Natural killer cell treated with Interleukin-12 subunit alpha and Interleukin-12 subunit beta and Interleukin-15 and Interleukin-18, amount 100 ng/mL, for 72 hours (primary cell): ENCODE data around the gene SLC37A2. TPM values are rescaled to one million over a fixed set of nuclear protein-coding genes. Genes with fewer than 3 reads are reported as not detected.
A peak's percentile ranks its signal among the peaks of the same experiment; 100 is the strongest.
"Not testable (repeated sequence)": the region's sequence is repeated elsewhere in the genome, so short reads cannot be mapped to it uniquely, and the experiment has no call there.

Experiments used
- ATAC-seq, 2 donors: fragments of 150-1000 bp; cut with Tn5 transposase in 1 of 2; sonication (Bioruptor Pico), chemical (Tn5 transposase) in 1 of 2; 2 replicates each; pipeline ENCODE4 v1.10.0; 2021
- DNase-seq: peaks from one replicate; pipeline ENCODE4 v3.0.0; 2022; ENCODE audit warnings: low spot score
- H3K27ac Mint-ChIP-seq, 2 donors: 1 replicate in 1 of 2; 2 replicates in 1 of 2; pipeline ENCODE4 v1.8.0; 2022; ENCODE audit warnings: mixed read lengths in 2 of 2, mild to moderate bottlenecking in 1 of 2, moderate library complexity in 1 of 2
- H3K27me3 Mint-ChIP-seq, 2 donors: 1 replicate in 1 of 2; 2 replicates in 1 of 2; pipeline ENCODE4 v1.8.0; 2022; ENCODE audit warnings: mixed read lengths in 2 of 2
- H3K36me3 Mint-ChIP-seq: one replicate; pipeline ENCODE4 v1.8.0; 2022; ENCODE audit warnings: mixed read lengths
- H3K4me1 Mint-ChIP-seq, 2 donors: 1 replicate in 1 of 2; 2 replicates in 1 of 2; pipeline ENCODE4 v1.8.0; 2022; ENCODE audit warnings: low read depth in 2 of 2, mixed read lengths in 2 of 2, mild to moderate bottlenecking in 1 of 2
- H3K4me3 Mint-ChIP-seq: one replicate; pipeline ENCODE4 v1.8.0; 2022; ENCODE audit warnings: mixed read lengths
- H3K9me3 Mint-ChIP-seq: 2 replicates; pipeline ENCODE4 v1.8.0; 2022; ENCODE audit warnings: mixed read lengths
- total RNA-seq, 2 donors: library from RNA; stranded (reverse); gene quantifications; one replicate each; pipeline ENCODE4 v1.2.3, GENCODE V29; 2022

SLC37A2 gene
- total RNA-seq, 2 donors from 2014 or later: 0.36 to 1.0 TPM

GRCh38 chr11:125082611-125083311 lies 19.7 kb downstream of the SLC37A2 start:
- DNase-seq (no peak), ATAC-seq (no peak)
- H3K4me3 Mint-ChIP-seq: no peak overlapping the region
- H3K4me1 Mint-ChIP-seq: no peaks in the 10 kb centered on the region
- H3K9me3 Mint-ChIP-seq: no peaks in the 10 kb centered on the region
- no peaks in the 10 kb centered on the region for H3K36me3 Mint-ChIP-seq
- no peak overlapping the region for H3K27ac Mint-ChIP-seq
- H3K27me3 Mint-ChIP-seq: no peaks in the 10 kb centered on the region

- no peaks in the 10 kb centered on the region for H3K9me3 Mint-ChIP-seq
- H3K27me3 Mint-ChIP-seq: no peaks in the 10 kb centered on the region
- no peaks in the 10 kb centered on the region for H3K4me1 Mint-ChIP-seq
- ATAC-seq (no peak), DNase-seq (no peak)
- H3K4me3 Mint-ChIP-seq: no peak overlapping the region
- H3K27ac Mint-ChIP-seq: no peak overlapping the region
- no peaks in the 10 kb centered on the region for H3K36me3 Mint-ChIP-seq
These were observed 20.4 kb downstream of the SLC37A2 start for GRCh38 chr11:125083312-125084056.

DNA sequence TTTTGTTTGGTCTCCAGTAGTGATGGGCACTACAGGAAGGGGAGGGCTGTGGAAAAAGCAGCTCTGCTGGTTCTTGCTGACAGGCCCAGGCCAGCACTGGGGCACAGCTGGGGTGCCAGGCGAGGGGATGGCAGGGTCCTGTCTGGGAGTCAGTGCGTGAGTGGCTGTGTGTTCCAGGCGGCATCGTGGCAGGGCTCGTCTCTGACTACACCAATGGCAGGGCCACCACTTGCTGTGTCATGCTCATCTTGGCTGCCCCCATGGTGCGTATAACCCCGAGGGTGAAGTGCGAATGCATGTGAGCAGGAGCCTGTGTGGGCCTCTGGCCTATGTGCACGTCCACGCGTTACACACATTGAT lies 20.9 kb downstream of the SLC37A2 start:
- ATAC-seq (no peak), DNase-seq (no peak)
- Mint-ChIP-seq H3K36me3 (no peaks in the 10 kb centered on the region), H3K9me3 (no peaks in the 10 kb centered on the region), H3K4me1 (no peaks in the 10 kb centered on the region), H3K4me3 (no peak overlapping the region), H3K27ac (no peak overlapping the region), H3K27me3 (no peaks in the 10 kb centered on the region)

DNA sequence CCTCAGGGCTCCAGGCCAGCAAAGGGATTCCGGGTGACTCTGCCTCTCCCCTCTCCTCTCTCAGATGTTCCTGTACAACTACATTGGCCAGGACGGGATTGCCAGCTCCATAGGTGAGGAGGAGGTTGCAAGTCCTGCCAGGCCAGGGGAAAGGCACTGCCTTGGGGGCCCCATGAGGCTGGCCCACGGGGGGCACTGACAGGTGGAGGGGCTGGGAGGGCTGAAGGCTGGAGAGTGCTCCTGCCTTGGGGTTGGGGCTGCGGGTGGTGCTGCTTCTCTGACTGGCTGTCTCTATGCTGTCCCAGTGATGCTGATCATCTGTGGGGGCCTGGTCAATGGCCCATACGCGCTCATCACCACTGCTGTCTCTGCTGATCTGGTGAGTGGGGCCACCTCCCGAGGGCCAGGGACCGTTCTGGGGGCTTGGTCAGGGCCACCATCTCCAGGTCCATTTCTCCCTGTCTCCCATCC lies 21.7 kb downstream of the SLC37A2 start:
- DNase-seq: no peak

GRCh38 chr11:125085301-125086081 lies 22.4 kb downstream of the SLC37A2 start:
- no peaks in the 10 kb centered on the region for H3K9me3 Mint-ChIP-seq
- H3K4me1 Mint-ChIP-seq: no peaks in the 10 kb centered on the region
- ATAC-seq (peak in 1 of 2 donors; percentile 17), DNase-seq (no peak)
- no peak overlapping the region for H3K27ac Mint-ChIP-seq
- H3K4me3 Mint-ChIP-seq: no peak overlapping the region
- H3K36me3 Mint-ChIP-seq: no peaks in the 10 kb centered on the region
- H3K27me3 Mint-ChIP-seq: no peaks in the 10 kb centered on the region

More for the DNA sequence above, 21.7 kb downstream of the SLC37A2 start:
- H3K27ac Mint-ChIP-seq: no peak overlapping the region
- no peaks in the 10 kb centered on the region for H3K4me1 Mint-ChIP-seq
- no peak overlapping the region for H3K4me3 Mint-ChIP-seq
- H3K9me3 Mint-ChIP-seq: no peaks in the 10 kb centered on the region
- no peaks in the 10 kb centered on the region for H3K27me3 Mint-ChIP-seq
- H3K36me3 Mint-ChIP-seq: no peaks in the 10 kb centered on the region
- no peak for ATAC-seq

GRCh38 chr11:125086633-125087296 lies 23.7 kb downstream of the SLC37A2 start:
- H3K4me3 Mint-ChIP-seq: no peak overlapping the region
- no peaks in the 10 kb centered on the region for H3K9me3 Mint-ChIP-seq
- H3K27ac Mint-ChIP-seq: no peak overlapping the region
- H3K27me3 Mint-ChIP-seq: no peaks in the 10 kb centered on the region
- no peaks in the 10 kb centered on the region for H3K36me3 Mint-ChIP-seq
- no peak for DNase-seq
- peaks cover 0 to 4% of the 10 kb centered on the region in 2 donors for H3K4me1 Mint-ChIP-seq
- no peak for ATAC-seq

- Mint-ChIP-seq H3K36me3 (no peaks in the 10 kb centered on the region), H3K9me3 (no peaks in the 10 kb centered on the region), H3K4me1 (peaks cover 0 to 4% of the 10 kb centered on the region in 2 donors), H3K27me3 (no peaks in the 10 kb centered on the region), H3K4me3 (no peak overlapping the region), H3K27ac (no peak overlapping the region)
- DNase-seq (no peak), ATAC-seq (no peak)
These were observed 25.0 kb downstream of the SLC37A2 start for GRCh38 chr11:125088123-125088522.

DNA sequence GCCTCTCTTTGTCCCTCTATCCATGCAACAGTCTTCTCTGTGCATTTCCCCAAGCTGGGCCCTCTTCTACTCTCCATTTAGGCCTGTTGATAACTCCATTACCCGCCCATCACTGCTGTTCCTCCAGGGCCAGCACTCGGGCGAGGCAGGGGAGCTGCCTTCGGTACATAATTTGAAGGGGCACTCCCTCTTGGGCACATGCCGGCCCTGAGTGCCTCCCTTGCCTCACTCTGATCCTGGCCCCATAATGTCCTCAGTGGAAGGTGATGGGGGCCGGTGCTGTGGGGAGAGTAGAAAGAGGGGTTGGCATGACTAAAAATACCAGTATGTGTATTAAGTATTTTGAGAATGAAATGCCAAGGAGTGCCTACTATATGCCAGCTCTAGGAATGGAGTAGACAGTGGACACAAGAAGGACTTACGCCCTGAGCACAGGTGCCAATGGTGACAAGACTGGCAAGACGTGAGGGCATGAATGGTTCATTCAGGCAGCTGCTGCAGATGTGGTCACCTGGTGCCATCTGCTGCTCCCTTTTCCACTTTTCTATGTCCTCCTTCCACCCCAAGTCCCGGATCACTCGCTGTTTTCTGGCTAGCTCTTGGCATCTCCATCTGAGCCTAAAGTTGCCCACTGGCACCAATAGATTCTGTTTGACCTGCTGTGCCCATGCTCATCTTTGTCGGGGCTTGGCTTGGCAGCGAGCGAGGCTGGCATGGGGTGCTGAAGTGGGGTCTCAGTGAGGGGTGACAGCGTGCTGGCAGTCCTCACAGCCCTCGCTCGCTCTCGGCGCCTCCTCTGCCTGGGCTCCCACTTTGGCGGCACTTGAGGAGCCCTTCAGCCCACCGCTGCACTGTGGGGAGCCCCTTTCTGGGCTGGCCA lies 25.7 kb downstream of the SLC37A2 start:
- Mint-ChIP-seq H3K36me3 (no peaks in the 10 kb centered on the region), H3K27me3 (no peaks in the 10 kb centered on the region), H3K27ac (no peak overlapping the region), H3K4me3 (no peak overlapping the region), H3K9me3 (no peaks in the 10 kb centered on the region), H3K4me1 (peaks cover 0 to 4% of the 10 kb centered on the region in 2 donors)
- ATAC-seq (no peak), DNase-seq (no peak)

GRCh38 chr11:125089481-125089880 lies 26.4 kb downstream of the SLC37A2 start:
- not testable (repeated sequence) for H3K9me3 Mint-ChIP-seq, ATAC-seq

DNA sequence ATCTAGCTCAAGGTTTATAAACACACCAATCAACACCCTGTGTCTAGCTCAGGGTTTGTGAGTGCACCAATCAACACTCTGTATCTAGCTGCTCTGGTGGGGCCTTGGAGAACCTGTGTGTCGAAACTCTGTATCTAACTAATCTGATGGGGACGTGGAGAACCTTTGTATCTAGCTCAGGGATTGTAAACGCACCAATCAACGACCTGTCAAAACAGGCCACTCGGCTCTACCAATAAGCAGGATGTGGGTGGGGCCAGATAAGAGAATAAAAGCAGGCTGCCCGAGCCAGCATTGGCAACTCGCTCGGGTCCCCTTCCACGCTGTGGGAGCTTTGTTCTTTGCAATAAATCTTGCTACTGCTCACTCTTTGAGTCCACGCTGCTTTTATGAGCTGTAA lies 27.0 kb downstream of the SLC37A2 start:
- DNase-seq, H3K36me3 Mint-ChIP-seq, H3K27ac Mint-ChIP-seq, H3K4me1 Mint-ChIP-seq, H3K27me3 Mint-ChIP-seq, H3K9me3 Mint-ChIP-seq, H3K4me3 Mint-ChIP-seq, ATAC-seq: not testable (repeated sequence)

More at GRCh38 chr11:125089481-125089880, 26.4 kb downstream of the SLC37A2 start:
- not testable (repeated sequence) for H3K27ac Mint-ChIP-seq, DNase-seq, H3K4me1 Mint-ChIP-seq, H3K27me3 Mint-ChIP-seq, H3K4me3 Mint-ChIP-seq, H3K36me3 Mint-ChIP-seq

- H3K27me3 Mint-ChIP-seq: no peaks in the 10 kb centered on the region
- H3K4me1 Mint-ChIP-seq: peaks cover 0 to 4% of the 10 kb centered on the region in 2 donors
- H3K27ac Mint-ChIP-seq: no peak overlapping the region
- H3K9me3 Mint-ChIP-seq: no peaks in the 10 kb centered on the region
- H3K4me3 Mint-ChIP-seq: no peak overlapping the region
- DNase-seq: no peak
- ATAC-seq: no peak
- no peaks in the 10 kb centered on the region for H3K36me3 Mint-ChIP-seq
These were observed 27.7 kb downstream of the SLC37A2 start for GRCh38 chr11:125090816-125091215.

DNA sequence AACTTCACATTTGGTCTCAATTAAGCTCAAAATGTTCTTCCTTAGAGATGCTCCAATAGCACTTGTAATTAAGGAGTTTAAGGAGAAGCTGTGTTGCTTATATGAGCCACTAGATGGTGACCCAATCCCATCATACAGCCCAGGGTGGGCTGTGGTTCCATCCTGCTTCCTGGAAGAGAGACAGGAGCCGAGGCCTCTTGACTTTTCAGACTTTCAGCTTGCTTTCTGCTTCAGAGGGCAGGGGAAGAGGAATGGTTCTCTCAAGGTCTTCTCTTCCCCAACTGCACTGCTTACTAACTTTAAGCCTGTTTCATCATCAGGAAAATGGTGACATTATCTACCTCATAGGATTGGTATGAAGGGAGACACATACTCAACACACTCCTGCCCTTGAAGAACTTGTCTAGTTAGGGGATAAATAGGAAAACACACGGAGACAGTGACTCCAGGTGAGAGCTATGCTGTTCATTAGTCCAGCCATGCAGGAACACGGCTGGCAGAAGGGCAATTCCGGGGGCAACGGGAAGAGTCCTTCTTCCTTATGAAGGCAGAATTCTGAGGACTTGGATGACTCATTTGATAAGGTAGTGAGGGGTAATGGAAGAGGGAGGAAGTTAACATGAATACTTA lies 28.3 kb downstream of the SLC37A2 start:
- peak overlapping the region in 1 of 2 donors; percentile 67 for H3K27ac Mint-ChIP-seq
- H3K4me1 Mint-ChIP-seq: peaks cover 0 to 4% of the 10 kb centered on the region in 2 donors
- DNase-seq: no peak
- no peaks in the 10 kb centered on the region for H3K27me3 Mint-ChIP-seq
- H3K36me3 Mint-ChIP-seq: peaks cover under 1% of the 10 kb centered on the region
- H3K4me3 Mint-ChIP-seq: no peak overlapping the region
- no peaks in the 10 kb centered on the region for H3K9me3 Mint-ChIP-seq
- ATAC-seq: peak; percentile 64 to 73
